Mesenchymal stem cell (in vitro differentiated cells and primary cell): Measurements from ENCODE around the gene CACNA2D3.
A peak's percentile ranks its signal among the peaks of the same experiment; 100 is the strongest.

Experiments used
- DNase-seq: peaks from one replicate; pipeline ENCODE4 v3.0.0-alpha.2; 2013
- H2AFZ ChIP-seq: one replicate; pipeline ENCODE4 v1.6.1; 2013; ENCODE audit warnings: low read depth, mild to moderate bottlenecking, control low read depth, inconsistent platforms, low read length, moderate library complexity
- H2AK5ac ChIP-seq: 2 replicates; pipeline ENCODE4 v1.6.1; 2013; ENCODE audit warnings: low read length, moderate library complexity, mild to moderate bottlenecking, inconsistent platforms; ENCODE audit not compliant: severe bottlenecking
- H2BK120ac ChIP-seq: one replicate; pipeline ENCODE4 v1.6.1; 2013; ENCODE audit warnings: low read depth, mild to moderate bottlenecking, inconsistent platforms, low read length, moderate library complexity
- H2BK12ac ChIP-seq, 2 experiments: one replicate each; pipeline ENCODE4 v1.6.1; 2013; ENCODE audit warnings: inconsistent platforms in 2 of 2, low read length in 2 of 2, mild to moderate bottlenecking in 2 of 2, moderate library complexity in 2 of 2, control low read depth in 1 of 2
- H2BK15ac ChIP-seq: one replicate; pipeline ENCODE4 v1.6.1; 2013; ENCODE audit warnings: mild to moderate bottlenecking, low read depth, inconsistent platforms; ENCODE audit not compliant: poor library complexity, severe bottlenecking
- H2BK5ac ChIP-seq: 2 replicates; pipeline ENCODE4 v1.6.1; 2013; ENCODE audit warnings: low read depth, mild to moderate bottlenecking, low read length, control low read depth, inconsistent platforms; ENCODE audit not compliant: poor library complexity, severe bottlenecking
- H3K14ac ChIP-seq, 2 experiments: one replicate each; pipeline ENCODE4 v1.6.1; 2013; ENCODE audit warnings: inconsistent platforms in 2 of 2, low read length in 2 of 2, control low read depth in 1 of 2, mild to moderate bottlenecking in 1 of 2, moderate library complexity in 1 of 2
- H3K18ac ChIP-seq, 2 experiments: one replicate each; pipeline ENCODE4 v1.6.1; 2013; ENCODE audit warnings: inconsistent platforms in 2 of 2, low read length in 2 of 2, control low read depth in 1 of 2, low read depth in 1 of 2, mild to moderate bottlenecking in 1 of 2
- H3K23ac ChIP-seq, 2 experiments: one replicate each; pipeline ENCODE4 v1.6.1; 2013; ENCODE audit warnings: inconsistent platforms in 2 of 2, low read length in 2 of 2, mild to moderate bottlenecking in 2 of 2, moderate library complexity in 2 of 2, control low read depth in 1 of 2
- H3K27ac ChIP-seq: 2 replicates; pipeline ENCODE4 v1.5.1; 2013; ENCODE audit warnings: mild to moderate bottlenecking, moderate library complexity, low read length, control low read depth, inconsistent platforms; ENCODE audit not compliant: poor library complexity, severe bottlenecking
- H3K27me3 ChIP-seq, 2 experiments: 2 replicates each; pipeline versions ENCODE4 v1.6.1 to v1.7.0; 2013; ENCODE audit warnings: low read length in 2 of 2, mild to moderate bottlenecking in 2 of 2, moderate library complexity in 2 of 2, control low read depth in 1 of 2, inconsistent platforms in 1 of 2; ENCODE audit not compliant: control insufficient read depth in 1 of 2, insufficient read depth in 1 of 2
- H3K36me3 ChIP-seq, 2 experiments: 2 replicates each; pipeline versions ENCODE4 v1.6.1 to v1.7.0; 2013; ENCODE audit warnings: low read length in 2 of 2, control low read depth in 1 of 2, inconsistent platforms in 1 of 2, low read depth in 1 of 2, mild to moderate bottlenecking in 1 of 2; ENCODE audit not compliant: insufficient read depth in 2 of 2, control insufficient read depth in 1 of 2
- H3K4ac ChIP-seq, 2 experiments: one replicate each; pipeline ENCODE4 v1.6.1; 2013; ENCODE audit warnings: inconsistent platforms in 2 of 2, low read length in 2 of 2, mild to moderate bottlenecking in 2 of 2, moderate library complexity in 2 of 2, control low read depth in 1 of 2, low read depth in 1 of 2
- H3K4me1 ChIP-seq: 2 replicates; pipeline ENCODE4 v1.6.1; 2013; ENCODE audit warnings: low read depth, low read length, control low read depth; ENCODE audit not compliant: control insufficient read depth, insufficient read depth
- H3K4me2 ChIP-seq: 2 replicates; pipeline ENCODE4 v1.6.1; 2013; ENCODE audit warnings: low read length, mild to moderate bottlenecking, inconsistent platforms; ENCODE audit not compliant: poor library complexity, severe bottlenecking
- H3K4me3 ChIP-seq, 2 experiments: 2 replicates each; pipeline versions ENCODE4 v1.5.1 to v1.7.0; 2013; ENCODE audit warnings: low read length in 2 of 2, mild to moderate bottlenecking in 2 of 2, control low read depth in 1 of 2, low read depth in 1 of 2; ENCODE audit not compliant: insufficient read depth in 1 of 2
- H3K79me1 ChIP-seq: replicated peaks from 2 replicates; pipeline ENCODE4 v1.6.1; 2013; ENCODE audit warnings: mild to moderate bottlenecking, control low read depth, low read length, inconsistent platforms; ENCODE audit not compliant: poor library complexity, severe bottlenecking
- H3K9ac ChIP-seq: 2 replicates; pipeline ENCODE4 v1.7.0; 2013; ENCODE audit warnings: mild to moderate bottlenecking, low read length, moderate library complexity
- H3K9me3 ChIP-seq: 2 replicates; pipeline ENCODE4 v1.7.0; 2013; ENCODE audit warnings: mild to moderate bottlenecking, low read length; ENCODE audit not compliant: control insufficient read depth
- H4K8ac ChIP-seq: one replicate; pipeline ENCODE4 v1.6.1; 2013; ENCODE audit warnings: inconsistent platforms, mild to moderate bottlenecking, low read length, moderate library complexity
- H4K91ac ChIP-seq: one replicate; pipeline ENCODE4 v1.6.1; 2013; ENCODE audit warnings: mild to moderate bottlenecking, low read length, inconsistent platforms
- WGBS: methylation state at CpG from one replicate; pipeline ENCODE4 v1.1.7; 2013; ENCODE audit warnings: mixed read lengths; 5-methylcytosine and 5-hydroxymethylcytosine counted together

Gene CACNA2D3

GRCh38 chr3:54243056-54243931 is 120.9 kb downstream of the CACNA2D3 start:
- no peak overlapping the region for H3K18ac ChIP-seq
- no peak overlapping the region for H4K8ac ChIP-seq
- H2BK15ac ChIP-seq, result no peak overlapping the region
- no peak overlapping the region for H3K4me2 ChIP-seq
- H2BK120ac ChIP-seq, result no peak overlapping the region
- H2BK12ac ChIP-seq, result no peak overlapping the region
- H3K23ac ChIP-seq, result no peak overlapping the region
- no peak overlapping the region for H3K14ac ChIP-seq
- WGBS, result 87% methylated on average over 12 of the region's 13 CpGs
- no peaks in the 10 kb centered on the region for H3K27me3 ChIP-seq
- no peaks in the 10 kb centered on the region for H3K36me3 ChIP-seq
- no peak for DNase-seq
- no peak overlapping the region for H3K27ac ChIP-seq
- H3K79me1 ChIP-seq, result no peaks in the 10 kb centered on the region
- H4K91ac ChIP-seq, result no peak overlapping the region
- H2AK5ac ChIP-seq, result no peak overlapping the region
- H3K4ac ChIP-seq, result no peak overlapping the region
- no peaks in the 10 kb centered on the region for H3K4me1 ChIP-seq
- H2BK5ac ChIP-seq, result no peak overlapping the region
- H2AFZ ChIP-seq, result no peak overlapping the region
- peak overlapping the region in 1 of 2 experiments; percentile 73 for H3K4me3 ChIP-seq
- peak overlapping the region; percentile 73 for H3K9ac ChIP-seq
- H3K9me3 ChIP-seq, result no peaks in the 10 kb centered on the region

- Histone ChIP-seq H3K9ac (no peak overlapping the region), H3K4me3 (peak overlapping the region in 1 of 2 experiments; percentile 73), H3K27ac (no peak overlapping the region), H2BK120ac (no peak overlapping the region), H3K27me3 (no peaks in the 10 kb centered on the region), H2BK12ac (no peak overlapping the region), H3K9me3 (no peaks in the 10 kb centered on the region), H2AK5ac (no peak overlapping the region), H3K36me3 (no peaks in the 10 kb centered on the region), H3K18ac (no peak overlapping the region), H3K4ac (no peak overlapping the region), H3K79me1 (no peaks in the 10 kb centered on the region), H2AFZ (no peak overlapping the region), H2BK15ac (no peak overlapping the region), H3K23ac (no peak overlapping the region), H3K4me1 (no peaks in the 10 kb centered on the region), H4K8ac (no peak overlapping the region), H3K4me2 (no peak overlapping the region), H4K91ac (no peak overlapping the region), H2BK5ac (no peak overlapping the region), H3K14ac (no peak overlapping the region)
- WGBS, result 81% methylated on average over 6 of the region's 8 CpGs
- DNase-seq, result no peak
These were observed 121.8 kb downstream of the CACNA2D3 start for GRCh38 chr3:54243960-54244682.

- H3K4me1 ChIP-seq, result no peaks in the 10 kb centered on the region
- WGBS, result no CpG with 5 or more reads among the region's 3 CpGs
- no peaks in the 10 kb centered on the region for H3K9me3 ChIP-seq
- no peak overlapping the region for H2BK5ac ChIP-seq
- H3K79me1 ChIP-seq, result no peaks in the 10 kb centered on the region
- no peak overlapping the region for H3K14ac ChIP-seq
- H4K91ac ChIP-seq, result no peak overlapping the region
- H3K18ac ChIP-seq, result no peak overlapping the region
- H3K23ac ChIP-seq, result no peak overlapping the region
- no peaks in the 10 kb centered on the region for H3K27me3 ChIP-seq
- H2BK15ac ChIP-seq, result no peak overlapping the region
- no peak overlapping the region for H2BK120ac ChIP-seq
- H3K9ac ChIP-seq, result no peak overlapping the region
- H3K4me3 ChIP-seq, result no peak overlapping the region
- H3K4ac ChIP-seq, result no peak overlapping the region
- no peak overlapping the region for H2AK5ac ChIP-seq
- no peak overlapping the region for H3K4me2 ChIP-seq
- H4K8ac ChIP-seq, result no peak overlapping the region
- no peak overlapping the region for H3K27ac ChIP-seq
- DNase-seq, result no peak
- no peaks in the 10 kb centered on the region for H3K36me3 ChIP-seq
- H2AFZ ChIP-seq, result no peak overlapping the region
- no peak overlapping the region for H2BK12ac ChIP-seq
These were observed 129.4 kb downstream of the CACNA2D3 start for GRCh38 chr3:54251705-54252104.

GRCh38 chr3:54257125-54257720 is 134.9 kb downstream of the CACNA2D3 start:
- H3K36me3 ChIP-seq, result no peaks in the 10 kb centered on the region
- H2BK120ac ChIP-seq, result no peak overlapping the region
- H2AK5ac ChIP-seq, result no peak overlapping the region
- H3K4me3 ChIP-seq, result no peak overlapping the region
- 69% methylated on average over 6 of the region's 7 CpGs for WGBS
- no peaks in the 10 kb centered on the region for H3K9me3 ChIP-seq
- no peak overlapping the region for H3K23ac ChIP-seq
- no peak overlapping the region for H3K4ac ChIP-seq
- no peak overlapping the region for H2BK5ac ChIP-seq
- no peak overlapping the region for H4K91ac ChIP-seq
- no peak overlapping the region for H4K8ac ChIP-seq
- no peak overlapping the region for H2AFZ ChIP-seq
- no peaks in the 10 kb centered on the region for H3K4me1 ChIP-seq
- H2BK15ac ChIP-seq, result no peak overlapping the region
- DNase-seq, result no peak
- H3K79me1 ChIP-seq, result no peaks in the 10 kb centered on the region
- no peaks in the 10 kb centered on the region for H3K27me3 ChIP-seq
- H2BK12ac ChIP-seq, result no peak overlapping the region
- no peak overlapping the region for H3K9ac ChIP-seq
- no peak overlapping the region for H3K14ac ChIP-seq
- H3K18ac ChIP-seq, result no peak overlapping the region
- no peak overlapping the region for H3K4me2 ChIP-seq
- no peak overlapping the region for H3K27ac ChIP-seq
